Heart left ventricle (tissue), 13 donors: ENCODE data around the gene MEGF10.

Experiments used
- POLR2A ChIP-seq, 2 donors: fragments of 450-650 bp; IDR thresholded peaks; one replicate each; pipeline ENCODE4 v1.6.1; 2017; ENCODE audit warnings: antibody characterized with exemption in 2 of 2, mild to moderate bottlenecking in 2 of 2, moderate library complexity in 2 of 2
- TF ChIP-seq, protein P1 (sequence below), 12 donors: fragments of 200-600 bp; sonication (generic) in 4 of 12; IDR thresholded peaks; one replicate each; pipeline versions ENCODE4 v1.5.0 to v1.8.0; 2018 to 2022; ENCODE audit warnings: antibody characterized with exemption in 12 of 12, mild to moderate bottlenecking in 5 of 12
- donor health status: ischemic (EF 13 %, LVEDD 7.1; RV severe dilation, severe dysfunction).
- donor health status: DM: no; HTN: yes; CAD: no.
- donor health status: DM: no; HTN: no; CAD: no.
- donor health status: ischemic (EF 25% LVEDD 6.9; RV normal size, moderate dysfunction).
- donor health status: ischemic (EF 25% LVEDD 5.7; RV mildly dilated, moderate dysfunction).
- donor health status: ischemic (EF 35%, LVEDD 5.7; RV mildly dilated, moderate dysfunction).
- donor health status: nonischemic (EF 11% LVEDD 7.7; RV severe dilation, severe dysfunction).
- donor health status: DM: yes; HTN: yes; CAD: no.
- donor health status: PGD.
- donor health status: ischemic (EF 29% LVEDD 5.4; RV normal size, mild dysfunction).
- donor health status: nonischemic (EF 23%, LVEDD 6.1; RV moderate dilation, normal function).

DNA sequence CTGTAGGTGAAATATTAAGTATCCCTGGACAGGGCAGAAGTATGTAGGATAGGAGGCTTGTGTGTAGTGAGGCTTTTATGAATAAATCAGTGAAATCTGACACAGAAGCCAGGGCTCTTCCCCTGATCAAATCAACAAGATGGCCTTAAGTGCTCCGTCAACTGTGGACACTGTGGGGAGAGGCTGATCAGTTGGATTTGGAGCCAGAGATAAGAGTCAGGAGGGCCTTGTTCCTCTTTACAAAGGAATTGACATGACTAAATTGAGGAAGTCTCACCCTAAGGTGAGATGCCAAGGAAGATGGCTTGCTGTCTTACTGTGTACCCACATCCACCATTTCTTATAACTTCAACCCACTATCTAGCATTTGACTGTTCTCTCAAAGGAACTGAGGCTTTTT lies 135.3 kb downstream of the MEGF10 start:
- TF ChIP-seq, protein P1, sequence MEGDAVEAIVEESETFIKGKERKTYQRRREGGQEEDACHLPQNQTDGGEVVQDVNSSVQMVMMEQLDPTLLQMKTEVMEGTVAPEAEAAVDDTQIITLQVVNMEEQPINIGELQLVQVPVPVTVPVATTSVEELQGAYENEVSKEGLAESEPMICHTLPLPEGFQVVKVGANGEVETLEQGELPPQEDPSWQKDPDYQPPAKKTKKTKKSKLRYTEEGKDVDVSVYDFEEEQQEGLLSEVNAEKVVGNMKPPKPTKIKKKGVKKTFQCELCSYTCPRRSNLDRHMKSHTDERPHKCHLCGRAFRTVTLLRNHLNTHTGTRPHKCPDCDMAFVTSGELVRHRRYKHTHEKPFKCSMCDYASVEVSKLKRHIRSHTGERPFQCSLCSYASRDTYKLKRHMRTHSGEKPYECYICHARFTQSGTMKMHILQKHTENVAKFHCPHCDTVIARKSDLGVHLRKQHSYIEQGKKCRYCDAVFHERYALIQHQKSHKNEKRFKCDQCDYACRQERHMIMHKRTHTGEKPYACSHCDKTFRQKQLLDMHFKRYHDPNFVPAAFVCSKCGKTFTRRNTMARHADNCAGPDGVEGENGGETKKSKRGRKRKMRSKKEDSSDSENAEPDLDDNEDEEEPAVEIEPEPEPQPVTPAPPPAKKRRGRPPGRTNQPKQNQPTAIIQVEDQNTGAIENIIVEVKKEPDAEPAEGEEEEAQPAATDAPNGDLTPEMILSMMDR (IDR thresholded peaks at IDR 0.05), result no peak
- no peak for TF ChIP-seq POLR2A (IDR thresholded peaks at IDR 0.05)
